ENCODE data around the gene CTU2. TPM values are rescaled to one million over a fixed set of nuclear protein-coding genes. Genes with fewer than 3 reads are reported as not detected.

The CTU2 gene
- total and polyA plus RNA-seq, 2 donors from 2014 or later = 11.1 to 18.8 TPM

DNA sequence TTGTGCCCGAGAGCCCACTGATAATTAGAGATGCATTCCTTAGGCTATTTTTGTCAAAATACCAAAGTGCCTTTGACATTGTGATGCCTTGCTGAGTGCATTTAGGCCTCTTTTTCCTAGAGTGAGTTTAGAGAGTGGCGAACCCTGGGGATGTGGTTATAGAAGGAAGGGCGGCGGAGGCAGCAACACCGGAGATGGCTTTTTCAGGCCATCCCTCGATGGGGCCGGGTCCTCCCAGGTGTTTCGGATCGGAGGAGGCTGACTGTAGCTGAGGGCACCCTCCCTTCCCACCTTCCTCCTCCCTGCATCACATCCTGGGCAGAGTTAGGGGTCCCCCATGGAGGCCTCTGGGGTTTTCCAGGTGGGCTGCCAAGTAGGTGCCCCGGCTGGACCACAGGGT, 13.4 kb upstream of the CTU2 start:
- Histone ChIP-seq H3K9ac (ENCODE audit: low read length in 3 of 3) (no peak overlapping the region), H3K36me3 (ENCODE audit: control insufficient read depth in 2 of 3, insufficient read depth in 3 of 3, low read length in 3 of 3) (no peaks in the 10 kb centered on the region), H3K27me3 (ENCODE audit: control insufficient read depth, insufficient read depth, low read length) (peaks cover 2% of the 10 kb centered on the region), H3K27ac (ENCODE audit: low read depth in 2 of 2, low read length in 2 of 2) (no peak overlapping the region), H3K4me3 (ENCODE audit: low read length in 3 of 3) (no peak overlapping the region), H3K4me1 (ENCODE audit: control insufficient read depth in 2 of 3, insufficient read depth in 2 of 3, low read depth in 1 of 3, low read length in 3 of 3) (no peaks in the 10 kb centered on the region), H3K9me3 (ENCODE audit: control insufficient read depth in 2 of 3, insufficient read depth in 1 of 3, low read length in 3 of 3) (no peaks in the 10 kb centered on the region)
- no peak for FAIRE-seq
- no peak for DNase-seq
- TF ChIP-seq CTCF (IDR thresholded peaks at IDR 0.05; ENCODE audit: borderline replicate concordance, extremely low read depth, insufficient read depth) = no peak
- intact Hi-C loops (cut with DNase I) = no loop called here

DNA sequence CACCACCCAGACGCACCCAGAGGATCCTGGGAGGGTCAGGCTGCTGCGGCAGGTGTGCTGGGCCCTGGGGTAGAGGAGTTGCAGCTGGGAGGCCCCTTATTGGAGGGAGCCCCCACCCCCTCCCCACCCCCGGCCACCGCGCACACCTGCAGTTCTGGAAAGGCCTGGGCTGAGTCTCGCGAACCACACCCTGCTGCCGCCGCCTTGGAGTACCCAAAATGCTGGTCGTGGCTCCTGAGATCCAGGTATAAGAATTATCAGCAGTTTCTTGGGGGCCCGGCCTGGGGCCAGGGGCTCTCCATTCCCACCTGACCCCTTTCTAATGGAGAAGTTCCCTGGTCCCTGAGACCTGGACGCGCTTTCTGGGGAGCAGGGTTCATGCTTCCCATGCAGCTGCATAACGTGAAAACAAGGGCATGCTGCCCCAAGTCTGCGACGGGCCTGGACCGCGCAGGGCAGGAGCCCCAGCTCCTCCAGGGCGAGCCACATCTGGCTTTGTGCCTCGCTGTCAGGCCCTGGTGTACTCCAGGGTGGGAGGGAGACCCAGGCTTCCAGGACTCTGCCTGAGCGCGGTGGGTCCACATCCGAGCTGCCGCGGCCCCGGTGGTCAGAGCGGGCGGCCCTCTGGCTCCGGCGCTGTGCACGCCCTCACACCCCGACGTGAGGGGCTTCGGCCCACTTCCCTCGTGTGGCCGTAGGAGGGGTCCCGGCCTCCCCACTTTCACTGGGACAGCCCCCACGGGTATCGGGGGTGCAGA, 12.7 kb upstream of the CTU2 start:
- no peak overlapping the region for H3K4me3 ChIP-seq (ENCODE audit: low read length in 3 of 3)
- intact Hi-C loops (cut with DNase I) = no loop called here
- no peaks in the 10 kb centered on the region for H3K36me3 ChIP-seq (ENCODE audit: control insufficient read depth in 2 of 3, insufficient read depth in 3 of 3, low read length in 3 of 3)
- H3K4me1 ChIP-seq (ENCODE audit: control insufficient read depth in 2 of 3, insufficient read depth in 2 of 3, low read depth in 1 of 3, low read length in 3 of 3) = no peaks in the 10 kb centered on the region
- DNase-seq (no peak), FAIRE-seq (no peak)
- H3K27me3 ChIP-seq (ENCODE audit: control insufficient read depth, insufficient read depth, low read length) = peaks cover 2% of the 10 kb centered on the region
- H3K9me3 ChIP-seq (ENCODE audit: control insufficient read depth in 2 of 3, insufficient read depth in 1 of 3, low read length in 3 of 3) = no peaks in the 10 kb centered on the region
- no peak overlapping the region for H3K27ac ChIP-seq (ENCODE audit: low read depth in 2 of 2, low read length in 2 of 2)
- no peak for TF ChIP-seq CTCF (IDR thresholded peaks at IDR 0.05; ENCODE audit: borderline replicate concordance, extremely low read depth, insufficient read depth)
- no peak overlapping the region for H3K9ac ChIP-seq (ENCODE audit: low read length in 3 of 3)

- Histone ChIP-seq H3K27me3 (ENCODE audit: control insufficient read depth, insufficient read depth, low read length) (no peaks in the 10 kb centered on the region), H3K36me3 (ENCODE audit: control insufficient read depth in 2 of 3, insufficient read depth in 3 of 3, low read length in 3 of 3) (no peaks in the 10 kb centered on the region), H3K4me3 (ENCODE audit: low read length in 3 of 3) (no peak overlapping the region), H3K27ac (ENCODE audit: low read depth in 2 of 2, low read length in 2 of 2) (no peak overlapping the region), H3K9me3 (ENCODE audit: control insufficient read depth in 2 of 3, insufficient read depth in 1 of 3, low read length in 3 of 3) (no peaks in the 10 kb centered on the region), H3K9ac (ENCODE audit: low read length in 3 of 3) (no peak overlapping the region), H3K4me1 (ENCODE audit: control insufficient read depth in 2 of 3, insufficient read depth in 2 of 3, low read depth in 1 of 3, low read length in 3 of 3) (peaks cover 0 to under 1% (median 0%) of the 10 kb centered on the region in 3 donors)
- intact Hi-C loops (cut with DNase I) = no loop called here
- no peak for FAIRE-seq
- no peak for TF ChIP-seq CTCF (IDR thresholded peaks at IDR 0.05; ENCODE audit: borderline replicate concordance, extremely low read depth, insufficient read depth)
- DNase-seq = no peak
Observed at GRCh38 chr16:88694221-88695087, 11.8 kb upstream of the CTU2 start.

Measured in kidney (tissue), 14 donors.